ENCODE results near the gene GNAQ.

Gene GNAQ

DNA sequence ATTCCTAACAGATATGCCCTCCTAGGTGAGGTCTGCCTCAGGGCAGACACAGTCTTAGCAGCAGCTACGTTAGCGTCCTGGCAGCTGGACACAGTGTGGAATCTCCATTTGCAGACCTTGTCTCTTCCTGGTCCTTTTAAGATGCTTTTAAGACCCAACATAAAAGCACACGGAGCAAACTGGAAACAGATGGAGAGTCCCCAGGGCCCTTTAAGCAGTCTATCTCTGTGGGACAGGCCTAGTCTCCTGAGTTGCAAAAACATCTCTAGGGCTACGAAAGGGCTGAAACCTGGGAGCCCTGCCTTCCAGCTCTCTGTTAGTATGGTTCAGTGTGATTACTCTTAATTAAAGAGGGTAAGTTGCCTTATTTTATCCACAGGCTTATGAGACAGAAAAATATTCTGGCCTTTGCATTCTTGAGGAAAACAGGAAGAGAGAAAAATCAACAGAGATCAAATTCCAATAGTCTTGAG is 317.5 kb downstream of the GNAQ start:
- H3K9me3 ChIP-seq (ENCODE audit: control insufficient read depth, insufficient read depth, low read length), result no peaks in the 10 kb centered on the region
- no peaks in the 10 kb centered on the region for H4K20me1 ChIP-seq (ENCODE audit: control insufficient read depth, insufficient read depth, low read depth, low read length)
- H3K27ac ChIP-seq (ENCODE audit: low read depth, low read length), result no peak overlapping the region
- TF ChIP-seq, protein P1, sequence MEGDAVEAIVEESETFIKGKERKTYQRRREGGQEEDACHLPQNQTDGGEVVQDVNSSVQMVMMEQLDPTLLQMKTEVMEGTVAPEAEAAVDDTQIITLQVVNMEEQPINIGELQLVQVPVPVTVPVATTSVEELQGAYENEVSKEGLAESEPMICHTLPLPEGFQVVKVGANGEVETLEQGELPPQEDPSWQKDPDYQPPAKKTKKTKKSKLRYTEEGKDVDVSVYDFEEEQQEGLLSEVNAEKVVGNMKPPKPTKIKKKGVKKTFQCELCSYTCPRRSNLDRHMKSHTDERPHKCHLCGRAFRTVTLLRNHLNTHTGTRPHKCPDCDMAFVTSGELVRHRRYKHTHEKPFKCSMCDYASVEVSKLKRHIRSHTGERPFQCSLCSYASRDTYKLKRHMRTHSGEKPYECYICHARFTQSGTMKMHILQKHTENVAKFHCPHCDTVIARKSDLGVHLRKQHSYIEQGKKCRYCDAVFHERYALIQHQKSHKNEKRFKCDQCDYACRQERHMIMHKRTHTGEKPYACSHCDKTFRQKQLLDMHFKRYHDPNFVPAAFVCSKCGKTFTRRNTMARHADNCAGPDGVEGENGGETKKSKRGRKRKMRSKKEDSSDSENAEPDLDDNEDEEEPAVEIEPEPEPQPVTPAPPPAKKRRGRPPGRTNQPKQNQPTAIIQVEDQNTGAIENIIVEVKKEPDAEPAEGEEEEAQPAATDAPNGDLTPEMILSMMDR (IDR thresholded peaks at IDR 0.05; ENCODE audit: low read depth, low read length, poor library complexity, severe bottlenecking), result no peak
- no peak overlapping the region for H3K4me3 ChIP-seq (ENCODE audit: low read length)
- H3K27me3 ChIP-seq (ENCODE audit: control insufficient read depth, low read length), result no peaks in the 10 kb centered on the region
- H3K36me3 ChIP-seq (ENCODE audit: control insufficient read depth, low read length), result no peaks in the 10 kb centered on the region
- no peaks in the 10 kb centered on the region for H3K9me2 ChIP-seq (replicated peaks; ENCODE audit: control insufficient read depth, low read length)
- H3F3A ChIP-seq (ENCODE audit: control insufficient read depth, insufficient read depth), result no peaks in the 10 kb centered on the region
- no peaks in the 10 kb centered on the region for H3K79me2 ChIP-seq (ENCODE audit: control insufficient read depth, low read length)
- no peak overlapping the region for H3K4me2 ChIP-seq (ENCODE audit: low read length)
- H3K4me1 ChIP-seq (ENCODE audit: control insufficient read depth, low read length), result no peaks in the 10 kb centered on the region

DNA sequence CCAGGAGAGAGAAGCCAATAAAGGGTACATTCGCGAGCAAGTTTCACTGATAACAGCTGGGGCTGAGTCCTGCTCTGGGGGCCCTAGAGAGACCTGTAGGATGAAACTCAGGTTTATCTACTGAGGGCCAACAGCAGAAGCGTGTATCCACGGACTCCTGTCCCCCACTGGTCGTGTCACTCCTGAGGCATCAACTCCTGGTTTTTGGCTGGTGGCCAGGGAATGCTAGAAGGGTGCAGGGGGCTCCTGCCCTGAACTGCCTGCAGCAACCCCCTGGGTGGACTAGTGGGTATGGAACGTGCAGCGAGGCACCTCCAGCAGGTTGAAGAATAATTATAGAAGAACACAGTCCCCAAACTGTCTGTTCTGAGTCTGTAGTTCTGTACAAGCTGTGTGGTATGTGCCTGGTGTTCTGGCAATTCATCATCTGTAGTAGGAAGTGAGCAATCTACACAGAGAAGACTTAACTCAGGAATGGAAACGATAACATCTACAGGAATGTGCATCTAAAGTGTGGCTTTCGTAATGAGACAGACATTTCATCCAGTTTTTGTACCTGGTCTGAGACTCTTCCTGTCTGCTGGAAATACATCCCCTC is 319.0 kb downstream of the GNAQ start:
- H3K9me2 ChIP-seq (replicated peaks; ENCODE audit: control insufficient read depth, low read length), result no peaks in the 10 kb centered on the region
- no peak overlapping the region for H3K4me3 ChIP-seq (ENCODE audit: low read length)
- H3K79me2 ChIP-seq (ENCODE audit: control insufficient read depth, low read length), result no peaks in the 10 kb centered on the region
- H3K27ac ChIP-seq (ENCODE audit: low read depth, low read length), result no peak overlapping the region
- H3K4me2 ChIP-seq (ENCODE audit: low read length), result no peak overlapping the region
- no peaks in the 10 kb centered on the region for H3K27me3 ChIP-seq (ENCODE audit: control insufficient read depth, low read length)
- no peaks in the 10 kb centered on the region for H3K36me3 ChIP-seq (ENCODE audit: control insufficient read depth, low read length)
- TF ChIP-seq, protein P1 (IDR thresholded peaks at IDR 0.05; ENCODE audit: low read depth, low read length, poor library complexity, severe bottlenecking), result no peak
- no peak for TF ChIP-seq EZH2phosphoT487 (IDR thresholded peaks at IDR 0.05; ENCODE audit: borderline replicate concordance, low read length)
- H3K9me3 ChIP-seq (ENCODE audit: control insufficient read depth, insufficient read depth, low read length), result no peaks in the 10 kb centered on the region
- no peaks in the 10 kb centered on the region for H3K4me1 ChIP-seq (ENCODE audit: control insufficient read depth, low read length)
- no peaks in the 10 kb centered on the region for H3F3A ChIP-seq (ENCODE audit: control insufficient read depth, insufficient read depth)
- no peaks in the 10 kb centered on the region for H4K20me1 ChIP-seq (ENCODE audit: control insufficient read depth, insufficient read depth, low read depth, low read length)

DNA sequence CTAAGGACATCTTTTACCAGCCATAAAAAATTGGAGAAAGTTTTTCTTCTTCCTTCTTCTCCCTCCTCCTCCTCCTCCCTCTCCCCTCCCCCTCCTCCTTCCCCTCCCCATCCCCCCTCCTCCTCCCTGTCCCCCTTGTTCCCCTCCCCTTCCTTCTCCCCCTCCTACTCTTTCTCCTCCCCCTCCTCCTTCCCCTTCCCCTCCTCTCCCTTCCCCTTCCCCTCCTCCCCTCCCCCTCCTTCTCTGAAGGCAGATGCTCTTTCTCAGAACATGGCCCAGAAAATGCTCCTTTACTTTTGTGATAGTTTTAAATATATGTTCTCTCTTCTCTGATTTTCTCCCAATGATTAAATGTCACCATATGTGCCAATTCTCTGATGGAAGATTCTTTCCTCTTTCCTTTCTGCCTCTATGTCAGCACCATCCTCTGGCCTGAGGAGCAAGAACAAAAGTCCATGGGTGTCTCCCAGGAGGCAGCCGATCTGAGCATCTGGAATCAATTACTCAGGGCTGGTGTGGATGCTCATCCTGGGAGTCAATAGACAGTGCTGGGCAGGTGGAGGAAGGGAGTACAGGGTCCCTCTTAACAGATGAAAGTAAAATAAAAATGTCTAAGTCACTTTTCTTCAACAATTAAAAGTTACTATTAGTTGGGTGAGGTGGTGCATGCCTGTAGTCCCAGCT is 320.5 kb downstream of the GNAQ start:
- no peaks in the 10 kb centered on the region for H3F3A ChIP-seq (ENCODE audit: control insufficient read depth, insufficient read depth)
- TF ChIP-seq, protein P1 (IDR thresholded peaks at IDR 0.05; ENCODE audit: low read depth, low read length, poor library complexity, severe bottlenecking), result no peak
- no peak for TF ChIP-seq EZH2phosphoT487 (IDR thresholded peaks at IDR 0.05; ENCODE audit: borderline replicate concordance, low read length)
- no peaks in the 10 kb centered on the region for H3K79me2 ChIP-seq (ENCODE audit: control insufficient read depth, low read length)
- no peaks in the 10 kb centered on the region for H3K9me3 ChIP-seq (ENCODE audit: control insufficient read depth, insufficient read depth, low read length)
- H3K36me3 ChIP-seq (ENCODE audit: control insufficient read depth, low read length), result no peaks in the 10 kb centered on the region
- no peaks in the 10 kb centered on the region for H4K20me1 ChIP-seq (ENCODE audit: control insufficient read depth, insufficient read depth, low read depth, low read length)
- no peak overlapping the region for H3K4me3 ChIP-seq (ENCODE audit: low read length)
- H3K9me2 ChIP-seq (replicated peaks; ENCODE audit: control insufficient read depth, low read length), result no peaks in the 10 kb centered on the region
- H3K4me1 ChIP-seq (ENCODE audit: control insufficient read depth, low read length), result no peaks in the 10 kb centered on the region
- H3K4me2 ChIP-seq (ENCODE audit: low read length), result no peak overlapping the region
- H3K27me3 ChIP-seq (ENCODE audit: control insufficient read depth, low read length), result no peaks in the 10 kb centered on the region
- H3K27ac ChIP-seq (ENCODE audit: low read depth, low read length), result no peak overlapping the region

Measured in DOHH2 (cell line).